ENCODE results near the gene NTSR1.
"Not testable (repeated sequence)": the region's sequence is repeated elsewhere in the genome, so short reads cannot be mapped to it uniquely, and the experiment has no call there.

NTSR1 gene

DNA sequence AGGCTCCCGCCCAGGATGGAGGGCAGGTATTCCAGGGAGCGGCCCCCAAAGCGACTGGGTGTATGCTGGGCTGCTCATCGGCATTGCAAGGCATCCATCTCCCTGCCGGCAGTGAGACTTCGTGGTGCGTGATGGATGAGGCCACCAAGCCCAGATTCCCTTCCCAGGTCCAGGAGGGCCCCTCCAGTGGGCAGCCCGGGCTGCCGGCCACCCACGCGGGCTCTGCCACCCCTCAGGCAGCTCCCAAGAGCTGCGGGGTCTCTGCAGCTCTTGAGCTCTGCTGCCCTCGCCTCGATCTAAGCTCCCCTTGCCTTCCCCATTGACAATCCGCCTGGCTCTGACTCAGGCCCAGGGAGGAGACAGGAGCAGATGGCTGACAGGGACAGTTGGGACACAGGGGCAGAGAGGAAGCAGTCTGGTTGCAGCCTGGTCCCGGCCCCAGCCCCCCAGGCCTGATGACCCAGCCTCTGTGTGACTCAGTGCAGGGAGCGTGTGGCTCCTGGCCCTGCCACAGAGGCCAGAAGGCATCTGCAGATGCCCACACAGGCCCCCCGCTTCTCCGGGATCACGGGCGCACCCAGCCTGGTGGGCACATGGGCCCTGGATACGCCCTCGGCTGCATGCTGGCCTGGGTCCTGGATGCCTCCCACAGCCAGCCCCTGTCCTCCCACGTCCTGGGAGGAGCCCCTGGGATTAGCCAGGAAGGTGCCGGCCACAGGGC, 33.3 kb upstream of the NTSR1 start:
- DNase-seq (ENCODE audit: extremely low read depth, low read depth), result no peak
- TF ChIP-seq, protein P1, sequence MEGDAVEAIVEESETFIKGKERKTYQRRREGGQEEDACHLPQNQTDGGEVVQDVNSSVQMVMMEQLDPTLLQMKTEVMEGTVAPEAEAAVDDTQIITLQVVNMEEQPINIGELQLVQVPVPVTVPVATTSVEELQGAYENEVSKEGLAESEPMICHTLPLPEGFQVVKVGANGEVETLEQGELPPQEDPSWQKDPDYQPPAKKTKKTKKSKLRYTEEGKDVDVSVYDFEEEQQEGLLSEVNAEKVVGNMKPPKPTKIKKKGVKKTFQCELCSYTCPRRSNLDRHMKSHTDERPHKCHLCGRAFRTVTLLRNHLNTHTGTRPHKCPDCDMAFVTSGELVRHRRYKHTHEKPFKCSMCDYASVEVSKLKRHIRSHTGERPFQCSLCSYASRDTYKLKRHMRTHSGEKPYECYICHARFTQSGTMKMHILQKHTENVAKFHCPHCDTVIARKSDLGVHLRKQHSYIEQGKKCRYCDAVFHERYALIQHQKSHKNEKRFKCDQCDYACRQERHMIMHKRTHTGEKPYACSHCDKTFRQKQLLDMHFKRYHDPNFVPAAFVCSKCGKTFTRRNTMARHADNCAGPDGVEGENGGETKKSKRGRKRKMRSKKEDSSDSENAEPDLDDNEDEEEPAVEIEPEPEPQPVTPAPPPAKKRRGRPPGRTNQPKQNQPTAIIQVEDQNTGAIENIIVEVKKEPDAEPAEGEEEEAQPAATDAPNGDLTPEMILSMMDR (IDR thresholded peaks at IDR 0.05; ENCODE audit: low read depth, low read length), result no peak

DNA sequence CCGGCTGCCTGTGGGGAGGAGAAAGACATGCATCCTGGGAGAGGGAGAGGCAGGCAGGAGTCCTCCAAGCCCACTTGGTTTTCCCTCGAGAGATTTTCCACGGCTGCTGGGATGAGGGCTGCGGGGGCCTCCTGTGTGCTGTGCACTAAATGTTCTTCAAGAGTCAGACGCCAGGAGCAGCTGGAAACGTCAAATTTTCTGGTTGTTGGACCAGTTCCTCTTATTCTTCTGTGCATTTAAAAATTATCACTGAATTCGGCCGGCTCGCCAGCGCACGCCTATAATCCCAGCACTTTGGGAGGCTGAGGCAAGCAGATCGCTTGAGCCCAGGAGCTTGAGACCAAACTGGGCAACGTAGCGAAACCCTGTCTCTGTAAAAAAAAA, 32.8 kb upstream of the NTSR1 start:
- TF ChIP-seq, protein P1 (IDR thresholded peaks at IDR 0.05; ENCODE audit: low read depth, low read length), result no peak
- no peak for DNase-seq (ENCODE audit: extremely low read depth, low read depth)

DNA sequence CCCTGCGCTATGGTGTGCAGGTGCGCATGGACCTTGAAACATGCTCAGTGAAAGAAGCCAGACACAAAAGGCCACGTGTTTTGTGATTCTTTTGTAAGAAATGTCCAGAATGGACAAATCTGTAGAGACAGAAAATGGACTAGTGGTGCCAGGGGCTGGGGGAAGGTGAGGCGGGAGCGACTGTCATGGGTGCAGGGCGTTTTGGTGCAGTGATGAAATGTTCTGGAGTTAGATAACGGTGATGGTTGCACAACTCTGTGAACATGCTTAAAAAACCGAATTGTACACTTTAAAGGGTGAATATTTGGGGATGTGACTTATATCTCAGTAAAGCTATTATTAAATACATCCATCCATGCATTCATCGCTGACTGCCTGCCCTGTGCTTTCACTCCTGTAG, 31.7 kb upstream of the NTSR1 start:
- DNase-seq (ENCODE audit: extremely low read depth, low read depth), result no peak

DNA sequence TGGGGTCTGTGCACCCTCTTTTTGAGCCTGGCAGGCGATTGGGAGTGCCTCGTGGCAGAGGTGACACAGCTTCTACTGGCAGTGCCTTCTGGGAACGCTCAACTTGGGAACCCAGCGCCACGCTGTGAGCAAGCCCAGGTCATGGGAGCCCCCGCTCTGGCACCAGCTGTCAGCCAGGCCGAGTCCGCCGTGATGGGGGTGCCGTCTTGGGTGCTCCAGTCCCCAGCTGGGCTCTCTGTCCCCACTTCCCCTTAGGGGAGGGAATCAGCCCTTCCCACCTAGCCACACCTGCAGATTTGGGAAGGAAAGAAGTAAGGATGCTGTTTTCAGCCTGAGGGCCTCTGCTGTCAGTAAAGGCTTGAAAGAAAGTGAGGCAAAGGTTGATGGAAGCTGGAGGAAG, 31.0 kb upstream of the NTSR1 start:
- TF ChIP-seq, protein P1 (IDR thresholded peaks at IDR 0.05; ENCODE audit: low read depth, low read length), result no peak

More for the DNA sequence above, 31.7 kb upstream of the NTSR1 start:
- TF ChIP-seq, protein P1 (IDR thresholded peaks at IDR 0.05; ENCODE audit: low read depth, low read length), result no peak

DNA sequence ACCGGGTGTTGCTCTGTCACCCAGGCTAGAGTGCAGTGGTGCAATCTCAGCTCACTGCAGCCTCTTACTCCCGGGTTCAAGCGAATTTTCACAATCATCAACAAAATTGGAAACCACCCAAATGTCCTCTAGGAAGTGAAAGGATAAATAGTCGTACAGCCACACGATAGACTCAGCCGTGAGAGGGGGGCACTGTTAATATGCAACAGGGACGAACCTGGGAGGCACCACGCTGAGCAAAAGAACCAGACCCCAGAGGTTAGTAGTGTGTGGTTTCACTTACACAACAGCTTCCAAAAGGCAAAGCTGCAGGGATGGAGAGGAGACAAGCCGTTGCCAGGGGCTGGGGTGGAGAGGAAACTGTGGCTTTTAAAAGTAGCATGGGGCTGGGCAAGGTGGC, 30.1 kb upstream of the NTSR1 start:
- DNase-seq (ENCODE audit: extremely low read depth, low read depth), result no peak
- TF ChIP-seq, protein P1 (IDR thresholded peaks at IDR 0.05; ENCODE audit: low read depth, low read length), result no peak

More for the DNA sequence above, 31.0 kb upstream of the NTSR1 start:
- no peak for DNase-seq (ENCODE audit: extremely low read depth, low read depth)

DNA sequence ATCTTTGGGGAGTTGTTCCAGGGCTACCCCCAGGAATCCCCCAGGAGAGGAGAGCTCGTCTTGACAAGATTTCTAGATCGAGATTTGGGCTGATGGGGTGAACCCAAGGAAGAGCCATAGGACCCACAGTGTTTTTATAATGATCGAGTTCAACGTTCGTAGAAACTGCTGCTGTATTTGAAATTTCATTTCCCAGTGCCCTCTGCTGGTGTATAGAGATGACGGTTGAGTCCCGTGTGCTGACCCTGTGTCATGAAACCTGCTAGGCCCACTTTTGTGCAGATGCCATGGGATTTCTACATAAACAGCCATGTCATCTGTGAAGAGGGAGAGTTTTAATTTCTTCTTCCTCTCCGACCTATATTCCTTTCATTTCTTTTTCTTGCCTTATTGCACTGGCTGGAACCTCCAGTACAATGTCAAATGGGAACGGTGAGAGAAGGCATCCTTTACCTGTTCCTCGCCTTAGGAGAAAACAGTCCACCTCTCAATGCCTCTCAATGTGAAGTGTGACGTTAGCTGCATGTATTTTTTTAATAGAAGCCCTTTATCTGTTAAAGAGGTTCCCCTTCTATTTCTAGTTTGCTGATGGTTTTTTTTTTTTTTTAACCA, 28.6 kb upstream of the NTSR1 start:
- no peak for DNase-seq (ENCODE audit: extremely low read depth, low read depth)
- TF ChIP-seq, protein P1 (IDR thresholded peaks at IDR 0.05; ENCODE audit: low read depth, low read length), result no peak

DNA sequence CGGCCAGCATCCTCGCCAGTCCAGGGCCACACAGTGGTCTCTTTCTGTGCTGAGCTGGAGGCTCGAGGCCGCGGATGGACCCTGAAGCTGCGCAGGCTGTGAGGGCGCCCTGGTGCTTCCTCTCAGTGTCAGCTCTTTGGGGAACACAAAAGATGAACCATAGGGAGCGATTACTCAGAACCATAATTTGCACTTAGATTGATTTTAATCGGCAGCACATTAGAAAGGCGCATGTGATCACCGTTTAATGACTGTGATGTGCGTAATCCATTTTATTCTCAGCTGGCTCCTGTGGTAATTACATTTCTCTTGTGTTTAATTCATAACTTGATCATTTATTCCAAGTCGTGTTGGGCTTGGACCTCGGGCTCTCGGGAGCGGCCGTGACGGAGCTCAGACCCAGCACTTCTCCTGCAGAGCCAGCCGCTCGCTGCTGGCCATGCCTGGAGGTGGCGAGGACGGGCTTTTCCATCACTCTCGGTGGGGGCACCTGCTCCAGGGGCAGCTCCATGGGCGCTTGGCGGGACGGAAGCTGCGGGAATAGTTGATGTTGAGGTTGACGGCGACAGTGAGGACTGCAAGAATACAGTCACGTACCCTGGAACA, 25.6 kb upstream of the NTSR1 start:
- no peak for DNase-seq (ENCODE audit: extremely low read depth, low read depth)
- TF ChIP-seq, protein P1 (IDR thresholded peaks at IDR 0.05; ENCODE audit: low read depth, low read length), result no peak

DNA sequence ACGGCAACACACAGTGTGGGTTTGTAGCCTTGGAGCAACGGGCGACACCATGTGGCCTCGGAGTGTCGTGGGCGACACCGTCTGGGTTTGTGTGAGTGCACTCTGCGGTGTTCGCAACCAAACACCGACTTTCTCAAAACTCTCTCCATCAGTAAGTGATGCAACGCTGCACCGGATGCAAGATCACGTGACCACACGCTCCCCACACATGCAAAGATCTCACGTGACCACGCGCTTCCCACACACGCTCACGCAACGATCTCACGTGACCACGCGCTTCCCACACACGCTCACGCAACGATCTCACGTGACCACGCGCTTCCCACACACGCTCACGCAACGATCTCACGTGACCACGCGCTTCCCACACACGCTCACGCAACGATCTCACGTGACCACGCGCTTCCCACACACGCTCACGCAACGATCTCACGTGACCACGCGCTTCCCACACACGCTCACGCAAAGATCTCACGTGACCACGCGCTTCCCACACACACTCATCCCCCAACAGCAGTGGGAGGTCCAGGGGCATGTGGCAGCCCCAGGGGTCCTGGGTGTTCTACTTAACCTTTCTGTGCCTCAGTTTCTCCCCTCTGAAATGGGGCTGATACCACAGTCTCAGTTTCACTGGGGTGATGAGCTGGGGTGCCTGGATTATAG, 24.8 kb upstream of the NTSR1 start:
- DNase-seq (ENCODE audit: extremely low read depth, low read depth), result not testable (repeated sequence)

All from AG09319 (cell line).